ENCODE measurements around the gene BOLA1. TPM values are rescaled to one million over a fixed set of nuclear protein-coding genes. Genes with fewer than 3 reads are reported as not detected.

The BOLA1 gene
- total RNA-seq, 2 donors from 2014 or later, result 25.7 to 46.0 TPM

DNA sequence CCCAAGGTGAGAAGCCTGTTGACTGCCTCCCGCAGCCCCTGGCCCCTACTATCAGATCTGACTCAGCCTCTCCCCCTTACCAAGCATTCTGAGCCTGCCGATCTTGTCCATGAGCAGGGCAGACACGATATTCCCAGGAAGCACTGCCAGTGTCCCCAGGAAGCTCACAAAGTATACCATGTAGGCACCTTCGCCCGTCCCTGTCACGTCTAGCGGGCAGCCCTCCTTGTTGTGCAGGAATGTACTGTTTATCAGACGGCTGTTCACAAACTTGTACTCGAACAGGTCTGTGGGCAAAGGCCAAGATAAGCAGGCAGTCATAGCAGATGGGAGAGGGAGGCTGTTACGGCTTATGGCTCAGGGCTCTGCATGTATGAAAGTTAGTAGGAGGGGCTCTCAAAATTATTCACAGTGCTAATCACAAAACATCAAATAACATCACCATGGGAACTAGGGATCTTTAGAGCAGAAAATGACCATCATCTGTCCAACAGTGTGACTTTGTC lies 7.3 kb downstream of the BOLA1 start:
- no peak for ATAC-seq (ENCODE audit: insufficient number of reproducible peaks, low FRiP score, low read depth)
- DNase-seq (ENCODE audit: low spot score), result no peak
- TF ChIP-seq, protein P1, sequence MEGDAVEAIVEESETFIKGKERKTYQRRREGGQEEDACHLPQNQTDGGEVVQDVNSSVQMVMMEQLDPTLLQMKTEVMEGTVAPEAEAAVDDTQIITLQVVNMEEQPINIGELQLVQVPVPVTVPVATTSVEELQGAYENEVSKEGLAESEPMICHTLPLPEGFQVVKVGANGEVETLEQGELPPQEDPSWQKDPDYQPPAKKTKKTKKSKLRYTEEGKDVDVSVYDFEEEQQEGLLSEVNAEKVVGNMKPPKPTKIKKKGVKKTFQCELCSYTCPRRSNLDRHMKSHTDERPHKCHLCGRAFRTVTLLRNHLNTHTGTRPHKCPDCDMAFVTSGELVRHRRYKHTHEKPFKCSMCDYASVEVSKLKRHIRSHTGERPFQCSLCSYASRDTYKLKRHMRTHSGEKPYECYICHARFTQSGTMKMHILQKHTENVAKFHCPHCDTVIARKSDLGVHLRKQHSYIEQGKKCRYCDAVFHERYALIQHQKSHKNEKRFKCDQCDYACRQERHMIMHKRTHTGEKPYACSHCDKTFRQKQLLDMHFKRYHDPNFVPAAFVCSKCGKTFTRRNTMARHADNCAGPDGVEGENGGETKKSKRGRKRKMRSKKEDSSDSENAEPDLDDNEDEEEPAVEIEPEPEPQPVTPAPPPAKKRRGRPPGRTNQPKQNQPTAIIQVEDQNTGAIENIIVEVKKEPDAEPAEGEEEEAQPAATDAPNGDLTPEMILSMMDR (IDR thresholded peaks at IDR 0.05), result no peak
- Histone ChIP-seq H3K27me3 (replicated peaks; ENCODE audit: insufficient read depth) (no peaks in the 10 kb centered on the region), H3K4me1 (ENCODE audit: control insufficient read depth in 1 of 2, low read depth in 2 of 2) (no peaks in the 10 kb centered on the region), H3K9me3 (no peaks in the 10 kb centered on the region), H3K36me3 (peaks cover 33% of the 10 kb centered on the region), H3K27ac (no peak overlapping the region), H3K4me3 (no peak overlapping the region)

DNA sequence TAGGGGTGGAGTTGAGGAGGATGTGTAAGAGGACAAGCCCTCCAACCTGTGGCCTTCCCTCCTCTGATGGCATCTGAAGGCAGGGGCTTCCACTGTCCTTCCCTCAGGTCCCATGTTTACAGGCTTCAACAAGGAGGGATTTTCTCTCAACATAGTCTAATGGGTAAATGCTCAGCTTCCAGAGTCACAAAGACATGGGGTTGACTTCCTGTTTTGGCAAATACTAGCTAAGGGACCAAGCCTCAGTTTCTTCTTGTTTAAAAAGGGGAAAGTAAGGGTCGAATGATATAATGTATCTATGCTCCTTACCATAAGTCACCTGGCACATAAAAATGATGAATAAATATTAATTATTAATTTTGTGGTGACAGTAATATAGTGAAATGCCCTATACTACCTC lies 15.2 kb downstream of the BOLA1 start:
- ATAC-seq (ENCODE audit: insufficient number of reproducible peaks, low FRiP score, low read depth) (no peak), DNase-seq (ENCODE audit: low spot score) (no peak)
- Histone ChIP-seq H3K4me3 (no peak overlapping the region), H3K27me3 (replicated peaks; ENCODE audit: insufficient read depth) (no peaks in the 10 kb centered on the region), H3K27ac (no peak overlapping the region), H3K9me3 (no peaks in the 10 kb centered on the region), H3K4me1 (ENCODE audit: control insufficient read depth in 1 of 2, low read depth in 2 of 2) (peaks cover 7 to 27% of the 10 kb centered on the region in 2 donors), H3K36me3 (peaks cover 19% of the 10 kb centered on the region)
- TF ChIP-seq, protein P1 (IDR thresholded peaks at IDR 0.05), result no peak

DNA sequence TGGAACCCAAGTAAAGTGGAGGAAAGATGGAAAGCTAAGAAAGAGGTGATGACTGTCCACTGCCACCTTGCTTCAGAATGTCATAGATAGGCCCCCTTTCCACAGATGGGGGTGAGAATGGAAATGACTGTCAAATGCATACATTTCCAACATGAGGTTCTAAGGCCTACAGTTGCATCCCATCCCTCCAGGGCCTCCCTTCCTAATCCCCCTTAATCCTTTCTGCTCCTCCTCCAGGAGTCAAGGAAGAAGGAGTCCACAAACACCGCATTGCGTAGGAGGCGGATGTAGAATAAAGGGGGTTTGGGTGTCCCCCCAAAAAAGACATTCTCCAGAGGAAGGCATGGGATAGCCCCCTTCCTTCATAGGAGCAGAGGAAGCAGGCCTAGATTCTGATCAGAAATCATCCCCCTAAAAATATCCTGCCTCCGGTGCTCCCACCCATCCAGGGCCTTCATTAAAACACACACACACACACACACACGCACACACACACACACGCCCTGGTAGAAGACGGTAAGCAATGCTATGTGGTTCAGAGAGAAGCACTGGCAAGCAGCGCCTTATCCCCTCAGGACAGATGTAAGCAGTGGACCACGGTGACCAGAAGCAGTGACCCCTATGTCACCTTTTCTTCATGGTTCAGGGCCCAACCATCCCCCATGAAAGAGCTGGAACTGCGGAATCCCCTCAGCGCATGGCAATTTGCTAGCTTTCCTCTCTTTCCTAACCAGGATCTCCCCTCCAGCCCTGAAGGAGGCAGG lies 16.2 kb downstream of the BOLA1 start:
- H3K27ac ChIP-seq, result peak overlapping the region; percentile 63 to 77
- no peaks in the 10 kb centered on the region for H3K27me3 ChIP-seq (replicated peaks; ENCODE audit: insufficient read depth)
- ATAC-seq (ENCODE audit: insufficient number of reproducible peaks, low FRiP score, low read depth) (no peak), DNase-seq (ENCODE audit: low spot score) (no peak)
- peaks cover 13% of the 10 kb centered on the region for H3K36me3 ChIP-seq
- H3K4me3 ChIP-seq, result peak overlapping the region; percentile 93
- H3K4me1 ChIP-seq (ENCODE audit: control insufficient read depth in 1 of 2, low read depth in 2 of 2), result peaks cover 7 to 27% of the 10 kb centered on the region in 2 donors
- no peaks in the 10 kb centered on the region for H3K9me3 ChIP-seq
- TF ChIP-seq, protein P1 (IDR thresholded peaks at IDR 0.05), result no peak

DNA sequence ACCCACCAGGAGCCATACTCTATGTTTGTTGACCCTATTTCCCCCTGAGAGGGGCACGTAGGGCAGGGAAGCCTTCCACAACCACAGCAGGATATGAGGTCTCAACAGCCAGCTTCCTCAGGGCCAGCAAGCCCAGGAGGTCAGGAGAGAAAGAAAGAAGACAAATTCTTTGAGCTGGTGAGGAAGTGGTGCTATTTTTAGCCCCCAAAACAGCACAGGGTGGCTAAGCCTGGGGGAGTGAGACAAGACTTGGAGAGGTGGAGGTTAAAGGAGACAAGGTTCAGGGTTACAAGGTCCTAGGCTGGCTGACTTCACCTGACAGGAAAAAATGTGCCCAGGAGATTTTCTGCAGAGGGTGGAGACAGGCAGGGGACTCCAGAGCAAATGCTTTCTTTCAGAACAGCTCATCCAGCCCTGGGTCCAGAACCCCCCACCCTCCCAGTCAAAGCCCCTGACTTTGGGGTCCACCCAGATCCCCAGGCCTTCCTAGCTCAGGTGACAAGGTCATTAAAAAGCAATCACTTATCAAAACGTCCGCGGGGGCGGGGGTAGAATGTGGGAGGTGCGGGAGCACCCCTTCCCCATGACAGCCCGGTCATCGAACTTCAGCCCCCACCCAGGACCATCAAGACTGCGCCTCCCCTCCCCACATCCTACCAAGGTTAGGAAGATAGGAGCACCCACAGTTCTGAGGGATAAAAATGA lies 17.0 kb downstream of the BOLA1 start:
- Histone ChIP-seq H3K4me3 (peak overlapping the region; percentile 93), H3K4me1 (ENCODE audit: control insufficient read depth in 1 of 2, low read depth in 2 of 2) (peaks cover 7 to 27% of the 10 kb centered on the region in 2 donors), H3K27me3 (replicated peaks; ENCODE audit: insufficient read depth) (no peaks in the 10 kb centered on the region), H3K36me3 (peaks cover 7% of the 10 kb centered on the region), H3K27ac (peak overlapping the region; percentile 63 to 82), H3K9me3 (no peaks in the 10 kb centered on the region)
- ATAC-seq (ENCODE audit: insufficient number of reproducible peaks, low FRiP score, low read depth) (no peak), DNase-seq (ENCODE audit: low spot score) (no peak)
- TF ChIP-seq, protein P1 (IDR thresholded peaks at IDR 0.05), result no peak

DNA sequence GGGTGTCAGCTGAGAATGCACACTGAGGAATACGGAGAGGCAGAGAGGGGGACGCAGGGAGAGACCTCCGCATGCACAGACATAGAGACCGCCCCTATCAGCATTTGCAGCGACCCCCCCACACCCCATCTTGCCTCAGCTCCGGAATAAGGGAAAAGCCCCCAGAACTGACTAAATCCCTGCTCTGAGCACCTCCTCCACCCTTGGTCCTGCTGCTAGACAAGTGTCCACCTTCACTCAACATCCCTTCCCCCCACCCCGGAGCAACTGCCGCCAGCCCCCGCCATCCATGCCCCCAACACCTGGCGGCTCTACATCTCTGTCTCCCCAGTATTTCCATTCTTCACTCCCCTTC lies 17.5 kb downstream of the BOLA1 start:
- TF ChIP-seq, protein P1 (IDR thresholded peaks at IDR 0.05), result no peak
- Histone ChIP-seq H3K27ac (peak overlapping the region; percentile 63 to 82), H3K4me3 (peak overlapping the region; percentile 93), H3K9me3 (no peaks in the 10 kb centered on the region), H3K36me3 (peaks cover 2% of the 10 kb centered on the region), H3K27me3 (replicated peaks; ENCODE audit: insufficient read depth) (no peaks in the 10 kb centered on the region), H3K4me1 (ENCODE audit: control insufficient read depth in 1 of 2, low read depth in 2 of 2) (peaks cover 7 to 27% of the 10 kb centered on the region in 2 donors)
- no peak for ATAC-seq (ENCODE audit: insufficient number of reproducible peaks, low FRiP score, low read depth)
- DNase-seq (ENCODE audit: low spot score), result no peak
